Nucleus accumbens (tissue), 56 donors: Measurements from ENCODE around the gene ZSWIM7.

ENCODE experiments used
- DNase-seq, 56 donors: peaks; one replicate each; lab custom pipeline; 2025; lab: John Stamatoyannopoulos, UW

ZSWIM7 gene

GRCh38 chr17:15935891-15936290 is 63.6 kb downstream of the ZSWIM7 start:
- no peak for DNase-seq

GRCh38 chr17:15934866-15935265 is 64.6 kb downstream of the ZSWIM7 start:
- no peak for DNase-seq

- DNase-seq, result no peak
These were observed 68.1 kb downstream of the ZSWIM7 start for GRCh38 chr17:15931394-15931793.

GRCh38 chr17:15930426-15930825 is 69.1 kb downstream of the ZSWIM7 start:
- no peak for DNase-seq

- no peak for DNase-seq
These were observed 69.6 kb downstream of the ZSWIM7 start for GRCh38 chr17:15929941-15930340.

- DNase-seq, result no peak
These were observed 71.2 kb downstream of the ZSWIM7 start for GRCh38 chr17:15928286-15928785.
